ENCODE measurements around the gene ITFG1.
"Not testable (repeated sequence)": the region's sequence is repeated elsewhere in the genome, so short reads cannot be mapped to it uniquely, and the experiment has no call there.

The ITFG1 gene

GRCh38 chr16:47473004-47473403 is 12.1 kb upstream of the ITFG1 start:
- not testable (repeated sequence) for FAIRE-seq

GRCh38 chr16:47470810-47471209 is 9.9 kb upstream of the ITFG1 start:
- no peak for FAIRE-seq

GRCh38 chr16:47470211-47470610 is 9.3 kb upstream of the ITFG1 start:
- no peak for FAIRE-seq

GRCh38 chr16:47469227-47469626 is 8.4 kb upstream of the ITFG1 start:
- no peak for FAIRE-seq

GRCh38 chr16:47468070-47468689 is 7.3 kb upstream of the ITFG1 start:
- not testable (repeated sequence) for FAIRE-seq

GRCh38 chr16:47467501-47467900 is 6.6 kb upstream of the ITFG1 start:
- FAIRE-seq, result no peak

- no peak for FAIRE-seq
These were observed 5.2 kb upstream of the ITFG1 start for GRCh38 chr16:47465919-47466630.

GRCh38 chr16:47463771-47464624 is 3.1 kb upstream of the ITFG1 start:
- FAIRE-seq, result no peak

- no peak for FAIRE-seq
These were observed 869 bp upstream of the ITFG1 start for GRCh38 chr16:47461598-47462266.

GRCh38 chr16:47460359-47460710 is 528 bp downstream of the ITFG1 start:
- no peak for FAIRE-seq

- no peak for FAIRE-seq
These were observed 1.3 kb downstream of the ITFG1 start for GRCh38 chr16:47459603-47460002.

- FAIRE-seq, result no peak
These were observed 2.5 kb downstream of the ITFG1 start for GRCh38 chr16:47458331-47458730.

- FAIRE-seq, result no peak
These were observed 11.1 kb downstream of the ITFG1 start for GRCh38 chr16:47449788-47450187.

GRCh38 chr16:47448830-47449575 is 11.9 kb downstream of the ITFG1 start:
- FAIRE-seq, result no peak

- no peak for FAIRE-seq
These were observed 14.4 kb downstream of the ITFG1 start for GRCh38 chr16:47446431-47446830.

GRCh38 chr16:47442884-47443283 is 18.0 kb downstream of the ITFG1 start:
- not testable (repeated sequence) for FAIRE-seq

- not testable (repeated sequence) for FAIRE-seq
These were observed 20.8 kb downstream of the ITFG1 start for GRCh38 chr16:47440066-47440465.

- not testable (repeated sequence) for FAIRE-seq
These were observed 26.6 kb downstream of the ITFG1 start for GRCh38 chr16:47434274-47434673.

- no peak for FAIRE-seq
These were observed 28.9 kb downstream of the ITFG1 start for GRCh38 chr16:47431960-47432359.

GRCh38 chr16:47426806-47427205 is 34.1 kb downstream of the ITFG1 start:
- FAIRE-seq, result no peak

GRCh38 chr16:47424846-47425245 is 36.0 kb downstream of the ITFG1 start:
- FAIRE-seq, result no peak

- FAIRE-seq, result no peak
These were observed 44.0 kb downstream of the ITFG1 start for GRCh38 chr16:47416869-47417268.

GRCh38 chr16:47413041-47413440 is 47.8 kb downstream of the ITFG1 start:
- no peak for FAIRE-seq
